ENCODE measurements around the gene CPSF7. TPM values are rescaled to one million over a fixed set of nuclear protein-coding genes. Genes with fewer than 3 reads are reported as not detected.

The CPSF7 gene
- total and polyA plus RNA-seq, 4 donors: 12.5 to 23.7 (median 22.2) TPM

DNA sequence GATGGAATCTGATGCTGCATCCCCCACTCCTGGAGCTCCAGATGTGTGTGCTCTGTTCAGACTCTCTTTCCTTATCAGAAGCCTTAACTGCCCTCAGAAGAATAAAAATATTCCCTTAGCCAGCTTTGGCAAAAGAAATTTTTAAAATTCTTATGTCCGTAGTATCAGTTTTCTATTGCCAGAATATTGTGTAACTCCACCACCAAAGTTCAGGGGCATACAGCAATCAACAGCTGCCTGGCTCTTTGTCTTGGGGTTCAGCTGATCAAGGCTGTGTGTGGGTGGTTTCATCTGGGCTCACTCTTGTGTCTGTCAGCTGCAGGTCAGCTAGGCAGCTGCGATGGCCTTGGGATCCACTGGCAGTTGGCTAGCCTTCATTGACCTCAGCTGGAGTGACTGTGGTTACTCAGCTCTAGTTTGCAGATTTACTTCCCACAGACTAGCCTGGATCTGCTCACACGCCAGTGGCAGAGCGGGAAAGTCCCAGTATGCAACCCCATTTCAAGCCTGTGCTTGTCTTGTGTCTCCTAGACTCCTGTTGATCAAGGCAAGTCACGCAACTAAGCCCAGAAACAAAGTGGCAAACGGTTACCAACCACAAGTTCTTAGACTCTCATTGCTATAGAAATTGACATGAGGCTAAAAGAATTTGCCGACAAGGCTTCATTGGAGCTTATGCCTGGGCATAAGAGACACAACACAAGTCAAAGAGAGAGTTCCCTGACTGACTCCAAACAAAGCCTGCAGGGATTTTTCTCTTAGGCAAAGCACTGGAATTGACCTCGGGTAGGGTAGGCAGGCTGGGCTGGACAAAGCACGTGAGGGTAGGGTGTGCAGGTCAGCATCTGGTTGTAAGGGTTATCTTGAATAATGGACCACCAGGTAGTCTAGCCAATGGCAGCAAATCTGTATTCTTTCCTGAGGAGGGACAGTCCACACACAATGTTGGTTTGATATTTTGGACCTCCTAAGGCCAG is 60.1 kb downstream of the CPSF7 start:
- H3K9ac ChIP-seq (ENCODE audit: low read depth in 1 of 2, low read length in 2 of 2): no peak overlapping the region
- H3K27me3 ChIP-seq (ENCODE audit: control insufficient read depth in 4 of 4, insufficient read depth in 4 of 4, low read length in 3 of 4): no peaks in the 10 kb centered on the region
- no peak for DNase-seq (ENCODE audit: low spot score)
- TF ChIP-seq, protein P1, sequence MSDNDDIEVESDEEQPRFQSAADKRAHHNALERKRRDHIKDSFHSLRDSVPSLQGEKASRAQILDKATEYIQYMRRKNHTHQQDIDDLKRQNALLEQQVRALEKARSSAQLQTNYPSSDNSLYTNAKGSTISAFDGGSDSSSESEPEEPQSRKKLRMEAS (IDR thresholded peaks at IDR 0.05): peak; percentile 84
- TF ChIP-seq, protein P2, sequence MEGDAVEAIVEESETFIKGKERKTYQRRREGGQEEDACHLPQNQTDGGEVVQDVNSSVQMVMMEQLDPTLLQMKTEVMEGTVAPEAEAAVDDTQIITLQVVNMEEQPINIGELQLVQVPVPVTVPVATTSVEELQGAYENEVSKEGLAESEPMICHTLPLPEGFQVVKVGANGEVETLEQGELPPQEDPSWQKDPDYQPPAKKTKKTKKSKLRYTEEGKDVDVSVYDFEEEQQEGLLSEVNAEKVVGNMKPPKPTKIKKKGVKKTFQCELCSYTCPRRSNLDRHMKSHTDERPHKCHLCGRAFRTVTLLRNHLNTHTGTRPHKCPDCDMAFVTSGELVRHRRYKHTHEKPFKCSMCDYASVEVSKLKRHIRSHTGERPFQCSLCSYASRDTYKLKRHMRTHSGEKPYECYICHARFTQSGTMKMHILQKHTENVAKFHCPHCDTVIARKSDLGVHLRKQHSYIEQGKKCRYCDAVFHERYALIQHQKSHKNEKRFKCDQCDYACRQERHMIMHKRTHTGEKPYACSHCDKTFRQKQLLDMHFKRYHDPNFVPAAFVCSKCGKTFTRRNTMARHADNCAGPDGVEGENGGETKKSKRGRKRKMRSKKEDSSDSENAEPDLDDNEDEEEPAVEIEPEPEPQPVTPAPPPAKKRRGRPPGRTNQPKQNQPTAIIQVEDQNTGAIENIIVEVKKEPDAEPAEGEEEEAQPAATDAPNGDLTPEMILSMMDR (IDR thresholded peaks at IDR 0.05; ENCODE audit: low read depth, low read length, missing input control): no peak
- TF ChIP-seq FOXA1 (IDR thresholded peaks at IDR 0.05) (peak; percentile 83), FOXA2 (IDR thresholded peaks at IDR 0.05) (peak; percentile 80), RXRA (IDR thresholded peaks at IDR 0.05) (peak; percentile 93 to 99), HNF4A (conservative IDR thresholded peaks at IDR 0.05) (peak; percentile 95 to 99), YY1 (IDR thresholded peaks at IDR 0.05) (peak; percentile 83), TAF1 (conservative IDR thresholded peaks at IDR 0.05) (no peak), JUND (IDR thresholded peaks at IDR 0.05) (peak; percentile 57 to 93), GABPA (IDR thresholded peaks at IDR 0.05 in 1 of 2, conservative IDR thresholded peaks at IDR 0.05 in 1 of 2) (peak in 1 of 2 donors; percentile 69), RAD21 (IDR thresholded peaks at IDR 0.05) (peak in 1 of 2 donors; percentile 45), NR2F2 (IDR thresholded peaks at IDR 0.05) (peak; percentile 98), SP1 (IDR thresholded peaks at IDR 0.05) (peak; percentile 83), HNF4G (IDR thresholded peaks at IDR 0.05) (peak; percentile 45), EGR1 (IDR thresholded peaks at IDR 0.05; ENCODE audit: low read depth in 2 of 2) (peak; percentile 93 to 98)
- TF ChIP-seq, protein P3, sequence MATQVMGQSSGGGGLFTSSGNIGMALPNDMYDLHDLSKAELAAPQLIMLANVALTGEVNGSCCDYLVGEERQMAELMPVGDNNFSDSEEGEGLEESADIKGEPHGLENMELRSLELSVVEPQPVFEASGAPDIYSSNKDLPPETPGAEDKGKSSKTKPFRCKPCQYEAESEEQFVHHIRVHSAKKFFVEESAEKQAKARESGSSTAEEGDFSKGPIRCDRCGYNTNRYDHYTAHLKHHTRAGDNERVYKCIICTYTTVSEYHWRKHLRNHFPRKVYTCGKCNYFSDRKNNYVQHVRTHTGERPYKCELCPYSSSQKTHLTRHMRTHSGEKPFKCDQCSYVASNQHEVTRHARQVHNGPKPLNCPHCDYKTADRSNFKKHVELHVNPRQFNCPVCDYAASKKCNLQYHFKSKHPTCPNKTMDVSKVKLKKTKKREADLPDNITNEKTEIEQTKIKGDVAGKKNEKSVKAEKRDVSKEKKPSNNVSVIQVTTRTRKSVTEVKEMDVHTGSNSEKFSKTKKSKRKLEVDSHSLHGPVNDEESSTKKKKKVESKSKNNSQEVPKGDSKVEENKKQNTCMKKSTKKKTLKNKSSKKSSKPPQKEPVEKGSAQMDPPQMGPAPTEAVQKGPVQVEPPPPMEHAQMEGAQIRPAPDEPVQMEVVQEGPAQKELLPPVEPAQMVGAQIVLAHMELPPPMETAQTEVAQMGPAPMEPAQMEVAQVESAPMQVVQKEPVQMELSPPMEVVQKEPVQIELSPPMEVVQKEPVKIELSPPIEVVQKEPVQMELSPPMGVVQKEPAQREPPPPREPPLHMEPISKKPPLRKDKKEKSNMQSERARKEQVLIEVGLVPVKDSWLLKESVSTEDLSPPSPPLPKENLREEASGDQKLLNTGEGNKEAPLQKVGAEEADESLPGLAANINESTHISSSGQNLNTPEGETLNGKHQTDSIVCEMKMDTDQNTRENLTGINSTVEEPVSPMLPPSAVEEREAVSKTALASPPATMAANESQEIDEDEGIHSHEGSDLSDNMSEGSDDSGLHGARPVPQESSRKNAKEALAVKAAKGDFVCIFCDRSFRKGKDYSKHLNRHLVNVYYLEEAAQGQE (IDR thresholded peaks at IDR 0.05): peak; percentile 86
- TF ChIP-seq, protein P4, sequence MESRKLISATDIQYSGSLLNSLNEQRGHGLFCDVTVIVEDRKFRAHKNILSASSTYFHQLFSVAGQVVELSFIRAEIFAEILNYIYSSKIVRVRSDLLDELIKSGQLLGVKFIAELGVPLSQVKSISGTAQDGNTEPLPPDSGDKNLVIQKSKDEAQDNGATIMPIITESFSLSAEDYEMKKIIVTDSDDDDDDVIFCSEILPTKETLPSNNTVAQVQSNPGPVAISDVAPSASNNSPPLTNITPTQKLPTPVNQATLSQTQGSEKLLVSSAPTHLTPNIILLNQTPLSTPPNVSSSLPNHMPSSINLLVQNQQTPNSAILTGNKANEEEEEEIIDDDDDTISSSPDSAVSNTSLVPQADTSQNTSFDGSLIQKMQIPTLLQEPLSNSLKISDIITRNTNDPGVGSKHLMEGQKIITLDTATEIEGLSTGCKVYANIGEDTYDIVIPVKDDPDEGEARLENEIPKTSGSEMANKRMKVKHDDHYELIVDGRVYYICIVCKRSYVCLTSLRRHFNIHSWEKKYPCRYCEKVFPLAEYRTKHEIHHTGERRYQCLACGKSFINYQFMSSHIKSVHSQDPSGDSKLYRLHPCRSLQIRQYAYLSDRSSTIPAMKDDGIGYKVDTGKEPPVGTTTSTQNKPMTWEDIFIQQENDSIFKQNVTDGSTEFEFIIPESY (IDR thresholded peaks at IDR 0.05): peak; percentile 91
- TF ChIP-seq, protein P5, sequence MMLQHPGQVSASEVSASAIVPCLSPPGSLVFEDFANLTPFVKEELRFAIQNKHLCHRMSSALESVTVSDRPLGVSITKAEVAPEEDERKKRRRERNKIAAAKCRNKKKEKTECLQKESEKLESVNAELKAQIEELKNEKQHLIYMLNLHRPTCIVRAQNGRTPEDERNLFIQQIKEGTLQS (IDR thresholded peaks at IDR 0.05): peak; percentile 22
- H3K36me3 ChIP-seq (ENCODE audit: control insufficient read depth in 4 of 4, insufficient read depth in 3 of 4, low read depth in 1 of 4, low read length in 3 of 4): peaks cover 8 to 30% (median 21%) of the 10 kb centered on the region in 4 donors
- peaks cover 9 to 18% (median 14%) of the 10 kb centered on the region in 4 donors for H3K4me1 ChIP-seq (ENCODE audit: control insufficient read depth in 4 of 4, insufficient read depth in 4 of 4, low read length in 3 of 4)
- no peak overlapping the region for H3K4me3 ChIP-seq (ENCODE audit: low read depth in 1 of 3, low read length in 3 of 3)
- WGBS: 59% methylated on average over 9 of the region's 9 CpGs
- no peaks in the 10 kb centered on the region for H3K9me3 ChIP-seq (ENCODE audit: control insufficient read depth in 4 of 4, low read length in 3 of 4)
- H3K27ac ChIP-seq (ENCODE audit: low read depth in 1 of 2, low read length in 2 of 2): peak overlapping the region; percentile 50 to 77

Measured in liver (tissue), 9 donors.